Effector memory CD8-positive, alpha-beta T cell (primary cell): Measurements from ENCODE around the gene TMEM54.

Experiments used
- ATAC-seq: fragments of 150-1000 bp; cut with Tn5 transposase; replicated peaks from 2 replicates; pipeline ENCODE4 v1.10.0; 2021; ENCODE audit warnings: mild to moderate bottlenecking, moderate library complexity
- DNase-seq, 3 experiments: peaks; one replicate each; pipeline ENCODE4 v3.0.0; 2021
- H3K27ac Mint-ChIP-seq, 2 donors: one replicate each; pipeline ENCODE4 v1.8.0; 2022; ENCODE audit warnings: mild to moderate bottlenecking in 2 of 2, mixed read lengths in 2 of 2, moderate library complexity in 2 of 2
- H3K27me3 Mint-ChIP-seq, 2 donors: one replicate each; pipeline ENCODE4 v1.8.0; 2022; ENCODE audit warnings: mixed read lengths in 2 of 2
- H3K36me3 Mint-ChIP-seq: one replicate; pipeline ENCODE4 v1.8.0; 2022; ENCODE audit warnings: mild to moderate bottlenecking, moderate library complexity, mixed read lengths; ENCODE audit not compliant: insufficient read depth
- H3K4me1 Mint-ChIP-seq, 2 donors: one replicate each; pipeline ENCODE4 v1.8.0; 2022; ENCODE audit warnings: low read depth in 2 of 2, mixed read lengths in 2 of 2
- H3K4me3 Mint-ChIP-seq, 2 donors: one replicate each; pipeline ENCODE4 v1.8.0; 2022; ENCODE audit warnings: mild to moderate bottlenecking in 2 of 2, mixed read lengths in 2 of 2, moderate library complexity in 2 of 2
- H3K9me3 Mint-ChIP-seq, 2 donors: one replicate each; pipeline ENCODE4 v1.8.0; 2022; ENCODE audit warnings: mixed read lengths in 2 of 2

Gene TMEM54

DNA sequence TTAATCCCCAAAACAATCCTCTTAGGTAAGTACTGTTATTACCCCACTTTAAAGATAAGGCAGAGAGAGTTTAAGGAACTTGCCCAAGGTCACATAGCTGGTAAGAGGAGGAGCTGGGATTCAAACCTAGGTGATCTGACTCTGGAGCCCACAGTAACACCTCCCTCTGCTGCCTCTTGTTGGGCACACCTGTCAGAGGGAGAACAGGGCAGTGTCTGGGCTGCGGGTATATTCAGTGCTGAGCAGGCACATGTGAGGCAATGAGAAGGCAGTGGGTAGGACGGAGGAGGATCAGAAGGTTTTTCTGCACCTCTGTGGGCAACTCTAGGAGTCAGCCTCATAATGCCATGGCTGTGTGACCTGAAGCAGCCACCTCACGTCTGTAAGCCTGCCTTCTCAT lies 13.1 kb downstream of the TMEM54 start:
- ATAC-seq (no peak), DNase-seq (no peak)
- peaks cover 83 to 98% of the 10 kb centered on the region in 2 donors for H3K27me3 Mint-ChIP-seq
- H3K4me1 Mint-ChIP-seq = peaks cover 0 to 14% of the 10 kb centered on the region in 2 donors
- no peaks in the 10 kb centered on the region for H3K9me3 Mint-ChIP-seq
- no peak overlapping the region for H3K4me3 Mint-ChIP-seq
- no peaks in the 10 kb centered on the region for H3K36me3 Mint-ChIP-seq
- no peak overlapping the region for H3K27ac Mint-ChIP-seq

DNA sequence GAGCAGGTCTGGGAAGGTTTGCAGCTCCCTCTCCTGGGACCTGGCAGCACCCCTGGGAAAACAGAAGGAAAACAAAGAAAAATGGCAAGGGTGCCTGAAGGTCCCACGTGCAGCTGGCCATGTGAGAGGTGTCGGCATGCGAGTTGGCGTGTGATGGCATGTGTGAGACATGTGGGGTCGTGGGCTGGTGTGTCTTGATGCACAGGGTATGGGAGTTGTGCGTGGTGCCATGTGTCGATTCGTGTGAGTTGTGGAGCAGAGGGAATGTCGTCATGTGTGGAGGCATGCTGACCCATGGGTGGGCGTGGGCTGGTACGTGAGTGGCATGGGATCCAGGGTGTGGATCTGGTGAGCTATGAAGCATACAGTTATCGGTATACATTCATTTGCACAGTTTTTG lies 13.6 kb downstream of the TMEM54 start:
- Mint-ChIP-seq H3K36me3 (no peaks in the 10 kb centered on the region), H3K4me1 (peaks cover 0 to 13% of the 10 kb centered on the region in 2 donors), H3K27me3 (peaks cover 82 to 95% of the 10 kb centered on the region in 2 donors), H3K4me3 (no peak overlapping the region), H3K27ac (no peak overlapping the region), H3K9me3 (no peaks in the 10 kb centered on the region)
- DNase-seq (no peak), ATAC-seq (no peak)

DNA sequence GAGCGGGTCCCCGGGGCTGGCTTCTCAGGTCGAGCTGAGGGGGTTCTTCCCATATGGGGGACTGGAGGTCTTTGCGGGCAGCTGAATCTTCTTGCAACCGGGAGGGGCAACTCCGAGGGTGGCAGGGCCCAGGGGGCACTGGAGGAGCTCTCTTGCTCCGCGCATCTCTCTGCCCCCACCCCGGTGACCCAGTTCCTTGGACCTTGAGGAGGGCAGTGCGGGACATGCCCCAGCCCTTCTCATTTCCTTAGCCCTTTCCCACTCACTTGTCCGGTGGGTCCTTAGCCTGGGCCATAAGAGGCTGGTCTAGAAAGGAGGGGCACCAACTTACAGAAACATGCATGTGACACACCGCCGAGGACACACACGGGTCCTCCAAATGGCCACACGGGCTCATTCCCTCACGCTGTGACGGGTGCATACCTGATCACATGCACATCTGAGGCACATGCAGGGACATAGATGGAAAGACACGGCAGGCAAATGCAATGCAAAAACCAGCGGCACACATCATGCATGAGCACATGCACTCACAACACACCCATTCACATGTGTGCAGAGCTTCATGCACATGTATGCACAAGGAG lies 14.3 kb downstream of the TMEM54 start:
- no peak for ATAC-seq
- Mint-ChIP-seq H3K27me3 (peaks cover 74 to 90% of the 10 kb centered on the region in 2 donors), H3K4me3 (no peak overlapping the region)

DNA sequence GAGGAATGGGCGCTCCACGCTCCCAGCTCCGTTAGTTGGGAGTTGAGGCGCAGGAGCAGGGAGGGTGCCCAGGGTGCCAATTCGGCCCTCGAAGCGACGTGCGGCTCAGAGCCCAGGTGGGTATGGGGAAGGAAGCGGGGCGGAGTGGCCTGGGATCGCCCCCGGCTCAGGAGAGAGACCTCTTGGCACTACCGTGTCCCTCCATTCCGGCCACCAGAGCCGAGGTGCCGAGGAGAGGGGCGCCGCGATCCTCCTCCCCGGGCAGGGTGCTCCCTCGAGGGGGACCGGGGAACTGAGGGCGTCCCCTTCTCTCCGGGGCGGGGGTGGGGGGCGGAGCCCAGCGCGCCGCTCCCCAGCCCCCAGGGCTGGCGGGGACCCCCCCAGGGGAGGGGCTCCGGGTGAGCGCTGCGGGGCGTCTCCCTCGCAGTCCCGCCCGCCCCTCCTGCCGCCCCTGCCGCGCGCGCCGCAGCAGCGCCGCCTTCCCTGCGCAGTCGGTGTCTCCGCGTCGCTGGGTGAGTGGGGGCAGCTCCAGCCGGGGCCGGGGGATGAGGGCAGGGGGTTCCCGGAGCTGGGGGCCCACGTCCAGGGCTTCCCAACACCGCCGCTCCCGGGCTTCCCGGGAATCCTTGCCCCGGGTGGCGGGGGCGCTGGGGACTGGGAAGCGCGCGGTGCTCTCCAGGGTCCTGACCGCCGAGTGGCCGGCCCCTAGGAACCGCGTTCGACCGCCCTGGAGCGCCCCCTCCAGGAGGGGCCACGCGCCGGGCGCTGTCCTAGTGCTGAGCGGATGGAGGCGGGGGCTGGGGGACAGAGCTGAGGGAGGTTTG lies 15.0 kb downstream of the TMEM54 start, which contains the start of gene HPCA:
HPCA (plus strand) TSS at position 488 of the 824 bp plus-strand sequence. CDS start 2,408 bp downstream, outside the sequence.
- DNase-seq (peak; percentile 31 to 43 (median 42)), ATAC-seq (peak; percentile 84)
- peak within 1 kb of the TSS; percentile 55 to 58 for H3K4me3 Mint-ChIP-seq
- H3K27ac Mint-ChIP-seq = no peak within 1 kb of the TSS
- no peaks in the 10 kb centered on the region for H3K36me3 Mint-ChIP-seq
- H3K4me1 Mint-ChIP-seq = peaks cover 0 to 8% of the 10 kb centered on the region in 2 donors
- peaks cover 69 to 90% of the 10 kb centered on the region in 2 donors for H3K27me3 Mint-ChIP-seq
- no peaks in the 10 kb centered on the region for H3K9me3 Mint-ChIP-seq

More for the DNA sequence above, 14.3 kb downstream of the TMEM54 start:
- no peak for DNase-seq
- Mint-ChIP-seq H3K27ac (no peak overlapping the region), H3K4me1 (peaks cover 0 to 8% of the 10 kb centered on the region in 2 donors), H3K9me3 (no peaks in the 10 kb centered on the region), H3K36me3 (no peaks in the 10 kb centered on the region)

DNA sequence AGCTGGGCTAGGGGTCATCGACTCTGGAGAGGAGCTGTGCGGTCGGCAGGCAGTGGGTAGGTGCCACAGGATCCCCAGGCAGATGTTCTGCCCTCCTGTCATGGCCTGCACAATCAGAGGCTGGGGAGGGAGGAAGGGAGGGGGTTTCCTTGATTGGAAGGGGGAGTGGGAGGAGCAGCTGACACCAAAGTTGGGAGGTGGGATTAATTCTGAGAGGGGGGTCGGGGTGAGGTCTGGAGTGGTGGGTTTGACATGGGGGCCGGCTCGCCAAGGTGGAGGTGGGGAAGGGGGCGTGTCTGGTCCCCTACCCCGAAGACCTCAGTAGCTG lies 15.5 kb downstream of the TMEM54 start:
- Mint-ChIP-seq H3K4me3 (peak overlapping the region; percentile 55 to 58), H3K27ac (no peak overlapping the region), H3K4me1 (peaks cover 0 to 8% of the 10 kb centered on the region in 2 donors), H3K36me3 (no peaks in the 10 kb centered on the region), H3K27me3 (peaks cover 68 to 90% of the 10 kb centered on the region in 2 donors), H3K9me3 (no peaks in the 10 kb centered on the region)
- ATAC-seq = no peak
- DNase-seq = no peak

DNA sequence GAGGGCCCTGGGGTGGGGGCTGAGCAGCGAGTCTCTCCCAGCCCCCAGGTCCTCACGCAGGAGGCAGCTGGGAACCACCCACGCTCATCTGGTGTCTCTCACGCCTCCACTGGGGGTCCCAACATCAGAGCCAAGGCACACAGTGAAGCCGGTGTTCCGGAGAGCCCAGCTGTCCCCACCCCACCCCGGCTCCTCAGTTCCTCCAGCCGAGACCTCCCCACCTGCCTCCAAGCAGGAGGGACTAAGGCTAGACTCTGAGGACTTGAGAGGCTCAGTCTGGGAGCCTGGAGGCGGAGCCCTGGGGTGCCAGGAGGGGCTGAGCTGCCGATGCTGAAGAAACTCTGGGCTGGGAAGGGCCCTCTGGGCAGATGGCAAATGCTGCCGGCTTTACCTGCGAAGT lies 16.5 kb downstream of the TMEM54 start:
- no peak overlapping the region for H3K4me3 Mint-ChIP-seq
- no peak overlapping the region for H3K27ac Mint-ChIP-seq
- H3K9me3 Mint-ChIP-seq = no peaks in the 10 kb centered on the region
- DNase-seq = no peak
- no peak for ATAC-seq
- no peaks in the 10 kb centered on the region for H3K36me3 Mint-ChIP-seq
- peaks cover 0 to 8% of the 10 kb centered on the region in 2 donors for H3K4me1 Mint-ChIP-seq
- H3K27me3 Mint-ChIP-seq = peaks cover 61 to 82% of the 10 kb centered on the region in 2 donors

DNA sequence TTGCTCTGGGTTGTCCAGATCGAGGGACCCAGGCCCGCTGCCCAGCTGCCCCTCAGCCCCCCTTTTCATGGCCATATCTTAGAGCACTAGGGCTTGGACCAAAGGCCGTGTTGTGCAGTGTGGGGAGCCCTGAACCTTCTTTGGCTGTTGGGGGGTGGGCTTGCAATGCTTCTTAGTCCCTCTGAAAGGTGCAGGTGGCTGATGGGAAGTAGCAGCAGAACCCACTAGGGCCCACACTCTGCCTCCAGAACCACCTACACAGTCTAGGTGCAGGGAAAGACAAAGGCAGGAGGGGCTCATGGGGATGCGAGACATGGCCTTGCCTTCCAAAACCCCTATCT lies 17.2 kb downstream of the TMEM54 start:
- DNase-seq (no peak), ATAC-seq (no peak)
- Mint-ChIP-seq H3K27me3 (peaks cover 54 to 74% of the 10 kb centered on the region in 2 donors), H3K4me3 (no peak overlapping the region), H3K36me3 (no peaks in the 10 kb centered on the region), H3K27ac (no peak overlapping the region), H3K9me3 (no peaks in the 10 kb centered on the region), H3K4me1 (peaks cover 0 to 8% of the 10 kb centered on the region in 2 donors)

DNA sequence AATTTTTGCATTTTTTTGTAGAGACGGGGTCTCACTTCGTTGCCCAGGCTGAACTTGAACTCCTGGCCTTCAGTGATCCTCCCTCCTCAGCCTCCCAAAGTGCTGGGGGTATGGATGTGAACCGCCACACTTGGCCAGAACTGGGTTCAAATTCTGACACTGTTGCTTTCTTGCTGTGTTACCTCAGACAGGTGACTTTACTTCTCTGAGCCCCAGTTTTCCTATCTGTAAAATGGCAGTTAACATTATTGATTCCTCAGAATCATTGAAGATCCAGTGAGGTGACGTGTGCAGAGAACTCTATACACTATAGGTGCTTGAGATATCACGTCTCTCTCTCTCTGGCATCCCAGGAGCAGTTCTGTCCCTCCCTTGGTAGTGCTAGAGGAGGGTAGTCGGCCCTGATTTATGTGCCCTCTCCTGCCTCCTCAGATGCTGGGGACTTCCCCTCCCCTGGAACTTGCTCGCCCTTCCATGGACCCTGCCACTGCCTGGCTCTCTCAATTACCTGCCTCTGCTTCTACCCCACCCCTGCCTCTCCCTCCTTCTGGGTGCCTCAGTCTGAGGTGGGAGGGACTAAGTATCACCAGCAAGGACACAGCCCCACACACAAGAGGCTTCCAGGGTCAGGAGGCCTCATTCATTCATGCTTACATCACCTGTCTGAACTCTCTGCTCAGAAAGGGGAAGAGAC lies 17.7 kb downstream of the TMEM54 start:
- no peaks in the 10 kb centered on the region for H3K36me3 Mint-ChIP-seq
- H3K4me3 Mint-ChIP-seq = no peak overlapping the region
- H3K27me3 Mint-ChIP-seq = peaks cover 51 to 69% of the 10 kb centered on the region in 2 donors
- peaks cover 0 to 8% of the 10 kb centered on the region in 2 donors for H3K4me1 Mint-ChIP-seq
- no peak overlapping the region for H3K27ac Mint-ChIP-seq
- DNase-seq = no peak
- no peak for ATAC-seq
- no peaks in the 10 kb centered on the region for H3K9me3 Mint-ChIP-seq

DNA sequence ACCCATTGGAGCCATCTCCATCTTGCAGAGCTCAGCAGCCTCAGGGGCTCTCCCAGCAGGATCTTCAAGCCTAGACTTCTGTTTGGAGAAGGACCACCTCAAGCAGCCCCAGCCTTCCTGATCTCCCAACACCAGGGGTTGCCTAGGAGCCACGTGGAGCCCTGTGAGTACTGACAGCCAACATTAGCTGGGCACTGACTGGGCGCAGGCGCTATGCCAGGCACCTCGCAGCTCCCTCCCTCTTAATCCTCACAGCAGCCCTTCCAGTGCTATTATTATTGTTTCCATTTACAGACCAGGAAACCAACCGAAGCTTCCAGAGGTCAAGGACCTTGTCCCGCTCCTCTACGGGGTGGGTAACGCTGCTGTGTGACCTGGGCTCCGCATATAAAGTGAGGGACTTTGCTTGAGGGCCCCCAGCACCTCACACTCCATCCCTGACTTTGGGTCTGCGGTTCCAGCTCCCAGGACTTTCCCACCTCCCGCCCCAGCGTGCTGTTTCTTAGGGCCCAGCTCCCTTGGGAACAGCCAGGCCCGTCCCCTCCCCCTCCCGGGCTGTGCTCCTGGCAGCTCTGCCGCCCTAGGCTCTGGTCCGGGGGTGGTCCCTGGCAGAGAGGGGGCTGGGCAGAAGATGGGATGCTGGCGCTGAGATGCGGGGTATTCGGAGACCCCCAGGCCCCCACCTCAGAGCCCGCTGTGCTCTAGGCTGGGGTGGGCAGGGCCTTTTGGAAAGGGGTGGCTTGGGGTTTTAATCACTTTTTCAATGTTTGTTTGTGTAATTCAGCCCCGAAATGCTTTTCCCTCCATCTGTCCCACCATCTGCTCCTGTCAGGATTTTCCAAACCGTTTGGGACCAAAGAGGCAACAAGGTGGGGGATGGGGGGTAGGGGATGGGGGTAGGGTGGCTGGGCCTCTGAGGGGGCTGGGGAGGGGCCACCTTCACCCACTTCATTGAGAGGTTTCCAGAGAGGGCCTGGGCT lies 19.0 kb downstream of the TMEM54 start:
- no peak for DNase-seq
- H3K36me3 Mint-ChIP-seq = no peaks in the 10 kb centered on the region
- H3K4me3 Mint-ChIP-seq = no peak overlapping the region
- H3K4me1 Mint-ChIP-seq = peaks cover 0 to 6% of the 10 kb centered on the region in 2 donors
- ATAC-seq = no peak
- H3K27ac Mint-ChIP-seq = no peak overlapping the region
- H3K27me3 Mint-ChIP-seq = peaks cover 38 to 66% of the 10 kb centered on the region in 2 donors
- H3K9me3 Mint-ChIP-seq = no peaks in the 10 kb centered on the region

DNA sequence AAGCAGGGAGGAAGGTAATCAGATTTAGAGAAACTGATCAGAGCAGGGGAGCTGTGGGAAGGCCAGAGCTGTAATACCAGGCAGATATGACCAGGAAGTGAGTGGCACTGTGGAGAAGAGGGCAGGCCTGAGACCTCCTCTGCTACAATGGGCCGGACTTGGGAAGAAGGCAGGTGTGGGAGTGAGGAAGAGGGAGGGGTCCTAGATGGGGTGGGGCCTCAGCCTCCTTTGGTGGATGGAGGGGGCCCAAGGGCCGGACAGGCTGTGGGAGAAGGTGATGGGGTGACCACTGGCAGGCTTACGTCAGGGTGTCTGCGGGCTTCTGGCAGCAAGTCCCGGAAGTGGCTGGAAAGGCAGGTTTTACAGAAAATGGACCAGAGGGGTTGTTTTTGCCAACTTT lies 19.9 kb downstream of the TMEM54 start:
- Mint-ChIP-seq H3K27ac (no peak overlapping the region), H3K27me3 (peaks cover 33 to 68% of the 10 kb centered on the region in 2 donors), H3K4me1 (peaks cover 0 to 7% of the 10 kb centered on the region in 2 donors), H3K4me3 (no peak overlapping the region), H3K36me3 (no peaks in the 10 kb centered on the region), H3K9me3 (no peaks in the 10 kb centered on the region)
- DNase-seq (no peak), ATAC-seq (no peak)

DNA sequence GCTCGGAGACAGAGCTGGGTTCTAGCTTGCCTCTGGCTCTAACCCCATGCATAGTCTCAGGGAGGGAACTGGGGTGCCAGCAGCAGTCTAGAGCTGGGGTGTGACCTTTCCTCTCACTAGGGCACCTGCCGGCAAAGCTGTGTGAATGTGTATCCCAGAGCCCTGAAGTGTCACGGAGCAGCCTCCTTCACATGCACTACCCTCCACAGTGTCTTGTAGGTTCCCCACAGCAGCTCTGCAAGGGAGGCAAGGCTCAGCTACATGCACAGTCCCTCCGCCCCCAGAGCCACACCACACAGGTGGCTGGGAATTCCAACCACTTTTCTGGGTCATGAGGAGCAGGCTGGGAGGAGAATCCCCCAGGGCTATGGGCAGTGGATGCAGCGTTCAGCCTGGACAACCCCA lies 22.6 kb downstream of the TMEM54 start:
- Mint-ChIP-seq H3K36me3 (peaks cover 3% of the 10 kb centered on the region), H3K4me1 (peaks cover 4% of the 10 kb centered on the region in 2 donors), H3K27ac (no peak overlapping the region), H3K27me3 (peaks cover 37 to 63% of the 10 kb centered on the region in 2 donors), H3K4me3 (no peak overlapping the region), H3K9me3 (no peaks in the 10 kb centered on the region)
- ATAC-seq = no peak
- DNase-seq = no peak

DNA sequence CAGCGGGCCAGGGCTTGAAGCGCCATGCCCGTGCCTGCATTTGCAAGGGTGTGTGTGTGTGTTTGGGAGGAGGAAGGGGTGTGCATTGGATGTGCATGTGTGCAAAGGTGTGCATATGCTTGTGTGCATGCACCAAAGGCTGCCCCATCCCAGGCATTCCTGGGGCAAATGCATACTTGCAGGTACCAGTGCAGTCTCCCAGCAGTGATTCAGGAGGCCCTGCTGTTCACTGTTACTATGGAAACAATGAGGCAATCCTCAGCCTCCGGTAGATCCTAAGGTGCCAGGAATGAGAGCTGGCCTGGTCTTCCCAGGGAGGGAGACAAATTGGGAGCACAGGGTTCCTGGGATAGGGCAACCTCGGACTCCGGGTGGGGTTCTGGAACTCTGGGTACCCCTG lies 23.0 kb downstream of the TMEM54 start:
- H3K4me3 Mint-ChIP-seq = no peak overlapping the region
- H3K27me3 Mint-ChIP-seq = peaks cover 32 to 58% of the 10 kb centered on the region in 2 donors
- peaks cover 3% of the 10 kb centered on the region for H3K36me3 Mint-ChIP-seq
- DNase-seq (no peak), ATAC-seq (no peak)
- H3K9me3 Mint-ChIP-seq = no peaks in the 10 kb centered on the region
- H3K27ac Mint-ChIP-seq = no peak overlapping the region
- peaks cover 4% of the 10 kb centered on the region in 2 donors for H3K4me1 Mint-ChIP-seq
